Activated T-helper 1 cell treated with Interleukin-2 at 50 U/mL for 16 hours (primary cell): Measurements from ENCODE around the gene MEMO1.
"Not testable (repeated sequence)": the region's sequence is repeated elsewhere in the genome, so short reads cannot be mapped to it uniquely, and the experiment has no call there.

Source experiments
- DNase-seq: peaks from one replicate; pipeline ENCODE4 v3.0.0-alpha.2; 2020; ENCODE audit warnings: low read depth

MEMO1 gene

GRCh38 chr2:32010670-32011484 is at the start of gene MEMO1:
Gene MEMO1, minus strand, starts transcription at chr2:32011008. Its CDS starts 761 bp downstream, at chr2:32010247.
- peak; percentile 84 for DNase-seq

GRCh38 chr2:32060266-32060665 is 49.5 kb upstream of the MEMO1 start:
- no peak for DNase-seq

GRCh38 chr2:32058130-32058529 is 47.3 kb upstream of the MEMO1 start:
- DNase-seq: no peak

- not testable (repeated sequence) for DNase-seq
Observed at GRCh38 chr2:32054583-32054982, 43.8 kb upstream of the MEMO1 start.

- no peak for DNase-seq
Observed at GRCh38 chr2:32051836-32052439, 41.1 kb upstream of the MEMO1 start.

- DNase-seq: no peak
Observed at GRCh38 chr2:32043561-32043960, 32.8 kb upstream of the MEMO1 start.

- DNase-seq: peak; percentile 81
Observed at GRCh38 chr2:32039447-32040219, 28.8 kb upstream of the MEMO1 start, which contains the start of gene DPY30. Gene DPY30, minus strand, starts transcription at chr2:32039805. Its CDS starts 349 bp downstream, at chr2:32039456.

- DNase-seq: not testable (repeated sequence)
Observed at GRCh38 chr2:32034198-32034887, 23.5 kb upstream of the MEMO1 start.

- DNase-seq: not testable (repeated sequence)
Observed at GRCh38 chr2:32018789-32019482, 8.1 kb upstream of the MEMO1 start.

- DNase-seq: no peak
Observed at GRCh38 chr2:32012872-32013271, 2.1 kb upstream of the MEMO1 start.

- no peak for DNase-seq
Observed at GRCh38 chr2:32011485-32011960, 715 bp upstream of the MEMO1 start.

GRCh38 chr2:32010280-32010669 is 533 bp downstream of the MEMO1 start:
- DNase-seq: peak; percentile 53

- peak; percentile 21 for DNase-seq
Observed at GRCh38 chr2:32009516-32010256, 1.1 kb downstream of the MEMO1 start.

- no peak for DNase-seq
Observed at GRCh38 chr2:32008805-32009515, 1.8 kb downstream of the MEMO1 start.

GRCh38 chr2:32007121-32007391 is 3.8 kb downstream of the MEMO1 start:
- no peak for DNase-seq

GRCh38 chr2:32005371-32005976 is 5.3 kb downstream of the MEMO1 start:
- DNase-seq: no peak

GRCh38 chr2:32003791-32004190 is 7.0 kb downstream of the MEMO1 start:
- no peak for DNase-seq

- no peak for DNase-seq
Observed at GRCh38 chr2:32002406-32002805, 8.4 kb downstream of the MEMO1 start.

- DNase-seq: no peak
Observed at GRCh38 chr2:31999438-31999837, 11.4 kb downstream of the MEMO1 start.
